Astrocyte of the cerebellum (primary cell): ENCODE results near the gene TVP23C.

Source experiments
- DNase-seq: peaks from one replicate; pipeline ENCODE4 v3.0.0-alpha.2; 2011; ENCODE audit warnings: low read depth
- H3K4me3 ChIP-seq: 2 replicates; pipeline ENCODE4 v1.5.1; 2011; ENCODE audit warnings: mild to moderate bottlenecking, low read depth, low read length, moderate library complexity
- CTCF ChIP-seq: IDR thresholded peaks from 2 replicates; pipeline ENCODE4 v1.5.1; 2012; ENCODE audit warnings: low read length, low read depth, moderate library complexity, mild to moderate bottlenecking; ENCODE audit errors: missing control alignments
- in situ Hi-C: cut with HindIII; loops from 2 replicates; pipeline ENCODE4 v1.10.0; 2017; ENCODE audit warnings: low sequenced_read_pairs

TVP23C gene

GRCh38 chr17:15498107-15498506 is 65.2 kb downstream of the TVP23C start:
- in situ Hi-C loops: loop anchor here (5.0 to 25.0 kb wide), 2 partner anchors 71 to 236 kb away; partner anchors contain the start of gene PMP22
- no peak for DNase-seq
- no peak overlapping the region for H3K4me3 ChIP-seq
- TF ChIP-seq CTCF: no peak

- in situ Hi-C loops: loop anchor here (5.0 to 25.0 kb wide), 2 partner anchors 70 to 235 kb away; partner anchors contain the start of gene PMP22
- H3K4me3 ChIP-seq: no peak overlapping the region
- no peak for DNase-seq
- no peak for TF ChIP-seq CTCF
Observed at GRCh38 chr17:15496735-15497670, 66.3 kb downstream of the TVP23C start.

- TF ChIP-seq CTCF: no peak
- no peak for DNase-seq
- in situ Hi-C loops: loop anchor here (5.0 to 25.0 kb wide), 2 partner anchors 68 to 233 kb away; partner anchors contain the start of gene PMP22
- H3K4me3 ChIP-seq: no peak overlapping the region
Observed at GRCh38 chr17:15494821-15495220, 68.5 kb downstream of the TVP23C start.

- DNase-seq: no peak
- no peak for TF ChIP-seq CTCF
- H3K4me3 ChIP-seq: no peak overlapping the region
- in situ Hi-C loops: loop anchor here (25.0 kb wide), 1 partner anchor 231 kb away; the partner anchor contains the start of gene PMP22
Observed at GRCh38 chr17:15493693-15494035, 69.6 kb downstream of the TVP23C start.

- H3K4me3 ChIP-seq: no peak overlapping the region
- no peak for DNase-seq
- in situ Hi-C loops: loop anchor here (25.0 kb wide), 1 partner anchor 231 kb away; the partner anchor contains the start of gene PMP22
- TF ChIP-seq CTCF: no peak
Observed at GRCh38 chr17:15492791-15493692, 70.2 kb downstream of the TVP23C start.

- no peak for DNase-seq
- in situ Hi-C loops: loop anchor here (25.0 kb wide), 1 partner anchor 230 kb away; the partner anchor contains the start of gene PMP22
Observed at GRCh38 chr17:15492186-15492585, 71.1 kb downstream of the TVP23C start.

More at GRCh38 chr17:15492186-15492585, 71.1 kb downstream of the TVP23C start:
- no peak overlapping the region for H3K4me3 ChIP-seq
- no peak for TF ChIP-seq CTCF
